GM18511 (cell line): ENCODE data around the gene DCBLD1.

Experiments
- ATAC-seq: cut with Tn5 transposase; IDR thresholded peaks from one replicate; pipeline ENCODE4 v1.9.1; 2021; ENCODE audit warnings: mild to moderate bottlenecking, moderate library complexity; ENCODE audit not compliant: unreplicated experiment

The DCBLD1 gene

GRCh38 chr6:117521791-117522502 lies 39.5 kb downstream of the DCBLD1 start:
- no peak for ATAC-seq

GRCh38 chr6:117525607-117526006 lies 43.1 kb downstream of the DCBLD1 start:
- no peak for ATAC-seq

- no peak for ATAC-seq
Observed at GRCh38 chr6:117530467-117531242, 48.2 kb downstream of the DCBLD1 start.

- ATAC-seq, result no peak
Observed at GRCh38 chr6:117531346-117531745, 48.9 kb downstream of the DCBLD1 start.

- no peak for ATAC-seq
Observed at GRCh38 chr6:117531809-117532725, 49.6 kb downstream of the DCBLD1 start.

- no peak for ATAC-seq
Observed at GRCh38 chr6:117533775-117534174, 51.3 kb downstream of the DCBLD1 start.

- no peak for ATAC-seq
Observed at GRCh38 chr6:117534974-117535373, 52.5 kb downstream of the DCBLD1 start.

GRCh38 chr6:117536317-117536716 lies 53.8 kb downstream of the DCBLD1 start:
- no peak for ATAC-seq

- no peak for ATAC-seq
Observed at GRCh38 chr6:117538615-117539014, 56.1 kb downstream of the DCBLD1 start.

GRCh38 chr6:117540670-117541069 lies 58.2 kb downstream of the DCBLD1 start:
- no peak for ATAC-seq

- no peak for ATAC-seq
Observed at GRCh38 chr6:117542493-117542892, 60.0 kb downstream of the DCBLD1 start.

- no peak for ATAC-seq
Observed at GRCh38 chr6:117544716-117545115, 62.2 kb downstream of the DCBLD1 start.

GRCh38 chr6:117545161-117545595 lies 62.7 kb downstream of the DCBLD1 start:
- ATAC-seq, result no peak

- no peak for ATAC-seq
Observed at GRCh38 chr6:117546674-117547073, 64.2 kb downstream of the DCBLD1 start.

GRCh38 chr6:117547688-117548621 lies 65.5 kb downstream of the DCBLD1 start:
- ATAC-seq, result peak; percentile 60

- no peak for ATAC-seq
Observed at GRCh38 chr6:117548797-117549301, 66.4 kb downstream of the DCBLD1 start.

GRCh38 chr6:117549611-117550010 lies 67.1 kb downstream of the DCBLD1 start:
- ATAC-seq, result no peak

GRCh38 chr6:117550078-117550600 lies 67.7 kb downstream of the DCBLD1 start:
- ATAC-seq, result no peak

GRCh38 chr6:117550618-117551242 lies 68.3 kb downstream of the DCBLD1 start:
- ATAC-seq, result no peak
